Stimulated activated CD4-positive, alpha-beta T cell treated with anti-CD3 and anti-CD28 coated beads, TNF-alpha, amount 100 ng/mL, for 4 hours (primary cell): ENCODE results near the gene PRPF6.
"Not testable (repeated sequence)": the region's sequence is repeated elsewhere in the genome, so short reads cannot be mapped to it uniquely, and the experiment has no call there.

Experiments used
- DNase-seq, 3 experiments: peaks; one replicate each; pipeline ENCODE4 v3.0.0-alpha.2; 2020; ENCODE audit warnings: low read depth in 3 of 3

PRPF6 gene

GRCh38 chr20:64012385-64013154, 31.6 kb downstream of the PRPF6 start:
- DNase-seq, result not testable (repeated sequence)

- no peak for DNase-seq
These were observed 34.7 kb downstream of the PRPF6 start for GRCh38 chr20:64015635-64016034.

GRCh38 chr20:64021124-64021975, 40.4 kb downstream of the PRPF6 start:
- DNase-seq, result no peak

DNA sequence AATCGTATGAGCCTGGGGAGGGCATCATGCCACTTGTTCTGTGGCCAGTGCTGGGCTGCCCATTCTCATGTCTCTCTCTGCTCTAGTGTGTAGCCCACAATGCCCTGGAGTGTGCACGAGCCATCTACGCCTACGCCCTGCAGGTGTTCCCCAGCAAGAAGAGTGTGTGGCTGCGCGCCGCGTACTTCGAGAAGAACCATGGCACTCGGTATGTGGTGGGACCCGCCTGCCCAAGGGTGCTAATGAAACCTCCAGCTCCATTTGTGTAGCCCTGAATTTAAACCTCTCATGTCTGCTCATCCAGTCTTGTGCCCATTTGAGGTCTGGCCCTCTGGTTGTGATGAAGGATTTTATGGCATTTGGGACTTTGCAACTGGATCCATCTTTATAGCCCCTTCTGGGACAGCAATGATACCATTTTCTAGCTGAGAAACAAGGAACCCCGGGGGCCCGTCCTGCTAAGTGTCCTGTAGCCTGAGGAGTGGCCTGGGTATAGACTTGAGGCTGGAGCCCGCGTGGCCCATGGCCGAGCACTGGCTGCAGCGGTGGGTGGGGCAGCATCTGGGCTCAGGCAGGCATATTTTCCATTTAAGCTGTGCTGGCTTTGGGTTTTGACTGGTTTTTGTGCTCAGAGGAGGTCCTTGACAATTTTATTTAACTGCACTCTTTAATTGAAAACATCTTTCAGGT, 41.9 kb downstream of the PRPF6 start:
- no peak for DNase-seq

- no peak for DNase-seq
These were observed 42.6 kb downstream of the PRPF6 start for GRCh38 chr20:64023361-64024140.

- DNase-seq, result no peak
These were observed 43.4 kb downstream of the PRPF6 start for GRCh38 chr20:64024141-64024990.

DNA sequence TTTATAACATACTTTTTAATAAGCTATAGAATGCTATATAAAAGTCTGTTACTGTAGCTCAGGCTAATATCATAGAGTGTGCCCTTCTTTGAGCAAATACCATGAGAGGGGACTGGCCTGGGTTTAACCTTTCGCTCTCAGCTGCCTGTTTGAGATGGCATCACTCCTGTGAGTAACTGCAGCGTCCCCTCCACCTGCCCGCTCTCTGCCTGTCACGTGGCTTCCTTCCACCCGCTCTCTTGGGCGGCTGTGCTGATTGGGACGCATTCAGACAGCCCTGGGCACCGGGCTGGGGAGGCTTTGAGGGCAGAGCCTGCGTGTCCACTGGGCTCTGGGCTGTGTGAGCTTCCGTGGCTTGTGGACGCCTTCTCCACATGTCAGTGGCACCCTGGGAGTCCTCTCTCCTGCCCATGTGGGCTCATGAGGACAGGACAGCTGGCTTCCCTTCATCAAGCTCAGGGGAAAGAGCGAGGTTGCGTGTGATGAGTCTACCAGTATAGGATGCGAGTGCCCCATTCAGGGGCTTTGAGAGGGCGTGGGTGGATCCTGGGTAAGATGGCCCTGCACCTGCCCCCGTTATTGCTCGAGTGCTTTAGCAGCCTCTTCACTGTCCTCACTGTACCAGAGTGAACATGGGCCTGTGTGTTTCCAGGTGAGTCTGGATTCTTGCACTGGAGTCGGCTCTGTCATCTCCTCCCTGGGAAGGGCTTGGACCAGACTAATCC, 44.3 kb downstream of the PRPF6 start:
- DNase-seq, result no peak

- no peak for DNase-seq
These were observed 45.0 kb downstream of the PRPF6 start for GRCh38 chr20:64025826-64026412.

DNA sequence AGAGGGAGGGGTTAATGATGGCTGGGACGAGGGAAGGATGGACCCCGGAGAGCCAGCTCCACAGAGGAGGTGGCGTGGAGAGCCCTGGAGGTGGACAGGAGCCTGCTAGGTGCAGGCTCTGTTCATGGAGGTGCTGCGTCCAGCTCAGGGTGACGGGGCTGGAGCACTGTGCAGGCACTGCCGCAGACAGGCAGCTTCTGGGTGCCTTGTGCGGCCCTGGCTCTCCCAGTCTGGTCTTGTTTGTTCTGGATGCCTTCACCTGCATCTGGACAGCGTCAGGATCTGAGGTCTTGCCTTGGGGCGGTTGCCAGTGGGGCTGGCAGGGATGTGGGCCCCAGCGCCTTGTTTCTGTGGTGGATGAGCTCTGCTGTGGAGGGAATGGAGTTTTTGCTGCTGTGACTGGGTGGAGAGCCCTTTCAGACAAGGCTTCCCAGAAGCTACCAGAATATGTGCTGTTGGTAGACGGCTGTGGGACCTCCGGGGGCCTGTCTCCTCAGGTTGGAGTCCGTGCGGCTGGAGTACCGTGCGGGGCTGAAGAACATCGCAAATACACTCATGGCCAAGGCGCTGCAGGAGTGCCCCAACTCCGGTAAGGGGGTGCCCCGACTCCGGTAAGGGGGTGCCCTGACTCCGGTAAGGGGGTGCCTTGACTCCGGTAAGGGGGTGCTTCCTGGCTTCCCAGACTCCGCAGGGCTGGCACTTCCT, 47.2 kb downstream of the PRPF6 start:
- DNase-seq, result no peak

- DNase-seq, result no peak
These were observed 48.6 kb downstream of the PRPF6 start for GRCh38 chr20:64029293-64030117.

DNA sequence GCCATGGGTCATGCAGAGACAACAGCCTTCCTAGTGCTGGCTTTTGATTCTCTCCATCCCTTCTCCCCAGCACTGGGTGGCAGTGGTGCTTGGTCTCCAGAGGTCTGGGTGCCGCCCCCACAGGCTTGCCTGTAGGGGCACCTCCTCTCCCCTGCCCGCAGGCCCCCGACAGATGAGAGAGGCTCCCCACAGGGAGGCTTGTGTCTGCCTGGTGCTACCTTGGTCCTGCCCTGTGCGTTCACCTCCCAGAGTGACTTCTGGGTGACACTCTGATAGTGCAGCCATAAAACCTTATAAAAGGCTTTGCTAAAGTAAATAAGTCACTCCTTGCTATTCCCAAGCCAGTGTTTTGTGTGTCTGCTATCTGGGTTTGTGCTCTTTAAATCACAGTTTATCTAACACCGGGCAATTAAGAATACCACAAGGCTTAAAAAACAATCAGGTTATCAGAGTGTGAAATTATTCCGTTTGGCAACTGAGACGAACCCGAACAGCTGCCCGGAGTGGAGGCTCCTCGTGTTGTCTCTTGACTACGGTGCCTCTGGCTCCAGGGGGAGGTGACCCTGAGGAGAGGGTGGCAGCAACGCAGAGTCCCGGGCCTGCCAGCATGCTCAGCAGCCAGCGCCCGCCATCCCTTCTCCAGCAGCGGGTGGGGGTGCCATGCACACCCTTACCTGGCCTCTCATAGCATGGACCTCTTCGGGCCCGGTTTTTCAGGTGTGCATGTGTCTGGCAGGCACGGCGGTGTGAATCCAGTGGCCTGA, 49.6 kb downstream of the PRPF6 start:
- DNase-seq, result no peak

GRCh38 chr20:64031822-64032314, 50.9 kb downstream of the PRPF6 start:
- DNase-seq, result no peak

DNA sequence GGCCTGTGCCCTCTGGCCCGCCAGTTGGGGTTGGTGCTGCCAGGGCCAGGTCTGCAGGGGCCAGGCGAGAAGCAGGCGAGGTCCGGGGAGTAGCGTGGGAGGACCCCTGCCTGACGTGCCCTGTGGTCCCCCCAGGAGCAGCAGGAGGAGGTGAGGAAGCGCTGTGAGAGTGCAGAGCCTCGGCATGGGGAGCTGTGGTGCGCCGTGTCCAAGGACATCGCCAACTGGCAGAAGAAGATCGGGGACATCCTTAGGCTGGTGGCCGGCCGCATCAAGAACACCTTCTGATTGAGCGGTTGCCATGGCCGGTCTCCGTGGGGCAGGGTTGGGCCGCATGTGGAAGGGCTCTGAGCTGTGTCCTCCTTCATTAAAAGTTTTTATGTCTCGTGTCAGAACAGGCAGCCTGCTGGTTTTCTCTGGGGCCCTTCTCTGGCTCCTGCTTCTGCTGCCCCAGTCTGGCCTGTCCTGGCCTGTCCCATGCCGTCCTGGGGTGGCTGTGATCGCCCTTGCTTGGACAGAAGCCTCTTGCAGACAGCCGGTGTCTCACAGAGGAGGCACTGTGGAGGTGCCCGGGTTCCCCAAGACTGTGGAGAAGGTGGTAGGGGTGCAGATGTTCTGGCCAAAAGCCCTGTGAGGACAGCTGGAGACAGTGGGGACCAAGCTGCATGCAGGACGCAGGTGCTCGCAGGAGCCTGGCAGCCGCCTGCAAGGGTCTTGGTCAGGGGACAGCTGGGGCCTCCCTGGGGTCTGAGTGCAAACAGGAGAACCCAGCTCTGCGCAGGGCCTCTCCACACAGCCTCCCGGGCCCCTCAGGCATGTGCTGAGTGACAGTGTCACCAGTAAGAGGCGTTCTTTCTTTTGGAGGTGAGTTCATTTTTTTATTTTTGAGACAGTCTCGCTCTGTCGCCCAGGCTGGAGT, 52.0 kb downstream of the PRPF6 start:
- DNase-seq, result no peak

DNA sequence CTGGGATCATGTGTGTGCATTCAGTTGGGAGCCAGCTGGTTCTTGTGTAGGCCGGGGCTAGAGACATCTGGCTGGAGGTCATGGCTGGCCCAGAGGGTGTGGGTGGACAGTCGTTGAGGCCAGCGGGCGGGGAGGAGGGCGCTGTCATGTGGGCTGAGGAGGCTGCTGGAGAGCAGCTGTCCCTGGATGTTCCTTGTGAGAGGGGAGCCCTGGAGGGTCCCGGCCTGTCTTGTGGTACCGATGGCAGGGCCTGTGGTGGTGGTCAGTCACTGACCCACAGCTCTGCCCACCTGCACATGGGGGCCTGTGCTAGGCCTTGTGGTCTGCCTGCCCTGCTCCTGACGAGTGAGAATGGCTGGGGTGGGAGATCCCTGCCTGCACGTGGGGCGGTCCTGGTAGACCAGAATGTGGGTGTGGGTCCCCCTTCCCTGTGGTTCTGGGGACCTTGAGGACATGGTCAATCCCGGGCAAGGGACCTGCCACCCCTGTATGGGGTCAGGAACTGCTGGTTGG, 53.1 kb downstream of the PRPF6 start:
- DNase-seq, result no peak

- DNase-seq, result no peak
These were observed 54.4 kb downstream of the PRPF6 start for GRCh38 chr20:64035066-64035932.
